HG02678 (cell line): Measurements from ENCODE around the gene GCSAM.
"Not testable (repeated sequence)": the region's sequence is repeated elsewhere in the genome, so short reads cannot be mapped to it uniquely, and the experiment has no call there.

Experiments
- ATAC-seq: cut with Tn5 transposase; IDR thresholded peaks from one replicate; pipeline ENCODE4 v1.9.1; 2021; ENCODE audit warnings: mild to moderate bottlenecking, moderate library complexity; ENCODE audit not compliant: unreplicated experiment

GCSAM gene

DNA sequence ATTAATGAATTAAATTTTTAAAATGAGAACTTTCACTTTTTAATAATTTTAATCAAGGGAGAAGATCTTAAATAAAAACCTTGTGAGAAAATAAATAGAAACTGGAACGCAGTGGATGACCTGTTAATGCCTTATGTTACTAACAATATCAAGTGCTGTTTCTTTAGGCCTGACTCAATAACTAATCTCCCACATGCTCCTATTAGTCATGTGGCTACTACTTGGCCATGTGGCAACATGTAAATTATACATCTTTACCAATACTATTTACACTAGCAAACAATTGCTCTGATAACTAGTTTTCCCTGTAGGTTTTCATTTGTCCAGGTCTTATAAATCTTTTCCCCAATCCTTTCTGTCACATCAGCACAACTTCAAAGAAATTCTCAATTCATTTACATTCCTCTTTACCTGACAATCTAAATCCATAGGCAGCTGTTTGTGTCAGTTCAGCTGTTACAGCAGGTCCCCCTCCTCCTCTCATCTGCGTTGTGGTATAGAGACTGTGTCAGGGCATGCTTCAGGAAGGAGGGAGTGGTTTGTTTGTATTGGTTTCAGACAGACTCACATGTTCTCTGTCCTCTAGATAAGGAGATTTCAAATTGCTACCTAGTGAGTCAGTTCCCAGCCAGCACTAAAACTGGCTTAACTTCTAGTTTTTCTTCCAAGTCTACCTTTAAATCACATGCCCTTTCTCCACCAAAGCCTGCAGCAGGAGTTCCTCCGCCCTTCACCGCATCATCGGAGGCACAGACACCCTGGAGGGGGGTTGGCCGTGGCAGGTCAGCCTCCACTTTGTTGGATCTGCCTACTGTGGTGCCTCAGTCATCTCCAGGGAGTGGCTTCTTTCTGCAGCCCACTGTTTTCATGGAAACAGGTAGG, 58.2 kb downstream of the GCSAM start:
- no peak for ATAC-seq

GRCh38 chr3:112074006-112074405, 59.0 kb downstream of the GCSAM start:
- no peak for ATAC-seq

DNA sequence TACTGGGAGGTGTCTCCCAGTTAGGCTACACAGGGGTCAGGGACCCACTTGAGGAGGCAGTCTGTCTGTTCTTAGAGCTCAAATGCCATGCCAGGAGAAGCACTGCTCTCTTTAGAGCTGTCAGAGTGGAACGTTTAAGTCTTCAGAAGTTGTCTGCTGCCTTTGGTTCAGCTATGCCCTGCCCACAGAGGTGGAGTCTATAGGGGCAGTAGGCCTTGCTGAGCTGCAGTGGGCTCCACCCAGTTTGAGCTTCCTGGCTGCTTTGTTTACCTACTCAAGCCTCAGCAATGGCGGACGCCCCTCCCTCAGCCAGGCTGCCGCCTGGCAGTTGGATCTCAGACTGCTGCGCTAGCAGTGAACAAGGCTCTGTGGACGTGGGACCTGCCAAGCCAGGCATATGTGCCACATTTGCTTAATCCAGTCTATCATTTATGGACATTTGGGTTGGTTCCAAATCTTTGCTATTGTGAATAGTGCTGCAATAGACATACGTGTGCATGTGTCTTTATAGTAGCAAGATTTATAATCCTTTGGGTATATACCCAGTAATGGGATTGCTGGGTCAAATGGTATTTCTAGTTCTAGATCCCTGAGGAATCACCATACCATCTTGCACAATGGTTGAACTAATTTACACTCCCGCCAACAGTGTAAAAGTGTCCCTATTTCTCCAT, 60.5 kb downstream of the GCSAM start:
- not testable (repeated sequence) for ATAC-seq
